ENCODE data around the gene CALM3.

Gene CALM3

GRCh38 chr19:46616631-46617322, 15.6 kb downstream of the CALM3 start:
- peak; percentile 58 for DNase-seq

- DNase-seq, result no peak
These were observed 16.5 kb downstream of the CALM3 start for GRCh38 chr19:46617601-46618000.

- DNase-seq, result no peak
These were observed 17.6 kb downstream of the CALM3 start for GRCh38 chr19:46618670-46619231.

GRCh38 chr19:46620267-46620666, 19.1 kb downstream of the CALM3 start:
- no peak for DNase-seq

GRCh38 chr19:46620716-46621115, 19.6 kb downstream of the CALM3 start:
- DNase-seq, result no peak

- no peak for DNase-seq
These were observed 20.3 kb downstream of the CALM3 start for GRCh38 chr19:46621191-46622117.

GRCh38 chr19:46622118-46622446, 21.0 kb downstream of the CALM3 start:
- no peak for DNase-seq

GRCh38 chr19:46623915-46624502, 22.9 kb downstream of the CALM3 start:
- no peak for DNase-seq

GRCh38 chr19:46624958-46625661, 24.0 kb downstream of the CALM3 start, which contains the start of gene PTGIR:
TSS of gene PTGIR (minus strand) at chr19:46625089. CDS start at chr19:46624225, 864 bp downstream.
- DNase-seq, result peak; percentile 38

GRCh38 chr19:46625731-46626130, 24.6 kb downstream of the CALM3 start:
- DNase-seq, result no peak

- no peak for DNase-seq
These were observed 25.3 kb downstream of the CALM3 start for GRCh38 chr19:46626446-46626845.

GRCh38 chr19:46628970-46629369, 27.8 kb downstream of the CALM3 start:
- peak; percentile 86 for DNase-seq

GRCh38 chr19:46629546-46630025, 28.5 kb downstream of the CALM3 start:
- peak; percentile 96 for DNase-seq

- no peak for DNase-seq
These were observed 29.6 kb downstream of the CALM3 start for GRCh38 chr19:46630586-46631205.

- no peak for DNase-seq
These were observed 30.4 kb downstream of the CALM3 start for GRCh38 chr19:46631481-46631880.

GRCh38 chr19:46633130-46633529, 32.0 kb downstream of the CALM3 start:
- DNase-seq, result no peak

- DNase-seq, result peak; percentile 86
These were observed 33.0 kb downstream of the CALM3 start for GRCh38 chr19:46634045-46634655.

GRCh38 chr19:46634656-46635218, 33.6 kb downstream of the CALM3 start:
- no peak for DNase-seq

GRCh38 chr19:46635920-46636761, 35.0 kb downstream of the CALM3 start, which contains the start of gene GNG8:
TSS of gene GNG8 (minus strand) at chr19:46636202. CDS start at chr19:46634682, 1,520 bp downstream.
- peak; percentile 75 for DNase-seq

GRCh38 chr19:46637224-46637623, 36.1 kb downstream of the CALM3 start:
- no peak for DNase-seq

Data from hematopoietic multipotent progenitor cell treated with erythropoietin and hydrocortisone succinate and interleukin-3 and kit ligand, for 8 days (in vitro differentiated cells).